RKO (cell line): ENCODE measurements around the gene RAET1G.
"Not testable (repeated sequence)": the region's sequence is repeated elsewhere in the genome, so short reads cannot be mapped to it uniquely, and the experiment has no call there.

Experiments used
- DNase-seq: peaks from one replicate; pipeline ENCODE4 v3.0.0-alpha.2; 2016; ENCODE audit warnings: low spot score

RAET1G gene

DNA sequence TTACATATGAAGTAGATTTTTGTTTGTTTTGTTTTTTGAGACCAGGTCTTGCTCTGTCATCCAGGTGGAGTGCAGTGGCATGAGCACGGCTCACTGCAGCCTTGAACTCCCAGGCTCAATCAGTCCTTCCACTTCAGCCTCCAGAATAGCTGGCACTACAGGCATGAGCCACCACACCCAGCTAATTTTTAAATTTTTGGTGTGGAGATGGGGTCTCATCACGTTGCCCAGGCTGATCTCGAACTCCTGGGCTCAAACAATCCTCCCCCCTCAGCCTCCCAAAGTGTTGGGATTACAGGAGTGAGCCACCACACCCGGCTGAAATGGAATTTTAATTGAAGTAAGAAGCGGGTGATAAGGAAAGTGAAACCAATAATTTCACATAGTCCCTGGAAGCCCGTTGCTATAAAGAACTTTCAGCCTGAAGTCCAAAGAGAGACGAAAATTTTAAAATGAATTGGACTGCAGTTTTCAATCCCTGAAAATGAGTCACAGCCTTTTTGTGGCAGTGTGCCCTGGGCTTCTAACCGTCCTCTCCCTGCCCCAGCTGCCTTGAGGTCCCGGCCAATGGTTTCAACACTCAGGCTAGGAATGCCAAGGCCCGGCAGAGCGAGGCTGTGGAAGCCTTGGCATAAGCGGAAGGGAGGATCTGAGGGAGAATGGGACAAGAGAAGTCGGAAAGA, 25.8 kb downstream of the RAET1G start:
- DNase-seq = peak; percentile 30

DNA sequence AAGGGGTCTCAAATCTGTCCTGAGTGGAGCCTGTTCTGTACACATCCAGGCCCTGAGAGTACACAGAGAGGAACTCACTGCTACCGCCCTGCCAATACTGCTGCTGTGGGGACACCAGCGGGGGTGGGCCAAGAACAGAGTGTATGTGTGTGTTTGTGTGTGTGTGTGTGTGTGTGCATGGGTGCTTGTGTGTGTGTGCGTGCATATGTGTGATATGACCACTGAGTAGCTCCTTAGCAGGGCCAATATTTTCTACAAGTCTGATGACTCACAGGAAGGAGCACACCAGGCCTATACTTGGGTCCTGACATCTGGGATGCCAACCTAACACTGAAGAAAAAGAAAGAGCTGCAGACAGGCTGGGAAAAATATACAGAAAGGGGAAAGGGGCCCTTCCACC, 26.4 kb downstream of the RAET1G start:
- no peak for DNase-seq

DNA sequence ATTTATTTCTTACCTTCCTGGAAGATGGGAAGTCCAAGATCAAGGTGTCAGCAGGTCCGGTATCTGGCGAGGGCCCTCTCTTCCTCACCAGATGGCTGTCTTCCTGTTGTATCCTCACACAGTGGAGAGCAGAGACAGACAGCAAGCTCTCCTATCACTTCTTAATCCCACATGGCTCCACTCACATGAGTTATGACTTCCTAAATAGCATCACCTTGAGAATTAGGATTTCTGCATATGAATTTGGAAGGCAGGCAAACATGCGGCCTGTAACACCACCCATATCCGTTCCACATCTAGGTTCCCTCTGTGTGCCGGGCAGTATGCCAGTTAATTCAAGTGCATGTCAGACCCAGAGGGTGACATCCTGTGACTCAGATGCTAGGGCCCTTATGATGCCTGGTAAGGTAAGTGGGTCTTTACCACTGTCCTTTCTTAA, 27.1 kb downstream of the RAET1G start:
- peak; percentile 46 for DNase-seq

DNA sequence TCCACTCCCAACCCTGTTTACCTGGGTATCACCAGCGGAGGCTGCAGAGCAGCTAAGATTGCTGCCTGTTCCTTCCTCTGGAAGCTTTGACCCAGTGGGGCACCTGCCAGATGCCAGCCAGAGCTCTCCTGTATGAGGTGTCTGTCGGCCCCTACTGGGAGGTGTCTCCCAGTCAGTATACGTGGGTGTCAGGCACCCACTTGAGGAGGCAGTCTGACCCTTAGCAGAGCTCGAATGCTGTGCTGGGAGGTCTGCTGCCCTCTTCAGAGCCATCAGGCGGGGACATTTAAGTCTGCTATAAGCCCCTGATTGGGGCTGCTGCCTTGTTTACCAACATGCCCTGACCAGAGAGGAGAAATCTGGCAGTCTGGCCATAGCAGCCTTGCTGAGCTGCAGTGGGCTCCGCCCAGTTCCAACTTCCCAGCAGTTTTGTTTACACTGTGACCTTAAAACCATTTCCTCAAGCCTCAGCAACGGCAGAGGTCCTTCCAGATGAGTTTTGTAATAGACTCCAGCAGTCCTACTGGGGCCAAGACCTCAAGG, 27.8 kb downstream of the RAET1G start:
- DNase-seq = no peak

GRCh38 chr6:149891864-149892263, 31.1 kb downstream of the RAET1G start:
- not testable (repeated sequence) for DNase-seq

DNA sequence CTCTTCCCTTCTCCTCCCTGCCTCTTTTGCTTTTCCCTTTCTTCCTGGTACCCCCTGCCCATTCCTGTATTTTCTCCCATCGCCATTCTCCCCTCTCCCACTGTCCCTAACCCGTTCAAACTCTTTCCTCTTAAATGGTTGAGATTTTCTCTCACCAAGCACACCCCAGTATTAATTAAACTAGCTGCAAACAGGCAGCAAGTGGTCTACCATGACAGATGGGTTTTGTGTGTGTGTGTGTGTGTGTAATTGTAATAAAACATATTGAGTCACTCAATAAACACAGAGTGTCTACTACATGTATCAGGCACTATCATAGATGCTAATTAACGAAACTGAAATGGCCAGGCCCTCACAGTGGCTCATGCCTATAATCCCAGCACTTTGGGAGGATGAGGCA, 31.7 kb downstream of the RAET1G start:
- no peak for DNase-seq

DNA sequence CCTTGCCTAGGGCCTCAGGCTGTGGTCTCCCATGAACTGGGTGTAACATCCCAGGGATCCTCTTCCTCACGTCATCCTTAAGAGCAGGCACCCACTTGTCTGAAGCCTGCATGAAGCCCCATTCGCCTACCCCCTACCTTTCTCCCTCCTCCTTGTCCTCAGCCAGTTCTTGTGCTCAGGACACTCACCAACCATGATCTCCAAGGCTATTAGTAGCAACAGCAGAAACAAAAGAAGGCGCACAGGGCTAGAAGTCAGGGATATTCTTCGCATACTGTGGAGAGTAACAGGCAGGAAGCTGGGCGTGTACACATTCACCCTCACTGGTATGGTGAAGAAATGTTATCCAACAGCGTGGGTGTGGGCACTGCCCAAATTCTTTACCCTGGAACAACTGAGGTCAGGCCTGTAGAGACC, 32.3 kb downstream of the RAET1G start:
- no peak for DNase-seq

DNA sequence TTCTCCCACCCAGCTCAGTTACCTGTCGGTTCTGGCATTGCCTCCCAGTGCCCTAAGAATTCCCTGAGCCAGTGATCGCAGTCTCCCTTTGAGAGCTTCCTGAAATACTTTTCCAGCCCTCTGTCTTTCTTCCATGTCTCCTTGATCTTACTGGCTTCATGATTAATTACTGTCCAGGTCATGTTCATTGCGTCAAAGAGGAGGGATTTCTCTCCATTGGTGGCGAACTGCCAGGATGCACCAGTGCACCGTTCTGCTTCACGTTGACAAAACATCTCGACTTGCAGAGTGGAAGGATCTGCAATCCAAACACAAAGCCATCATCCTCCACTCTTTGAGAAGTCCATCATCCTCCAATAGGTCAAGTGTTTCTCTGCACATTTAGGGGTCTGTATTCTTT, 33.6 kb downstream of the RAET1G start:
- DNase-seq = no peak

DNA sequence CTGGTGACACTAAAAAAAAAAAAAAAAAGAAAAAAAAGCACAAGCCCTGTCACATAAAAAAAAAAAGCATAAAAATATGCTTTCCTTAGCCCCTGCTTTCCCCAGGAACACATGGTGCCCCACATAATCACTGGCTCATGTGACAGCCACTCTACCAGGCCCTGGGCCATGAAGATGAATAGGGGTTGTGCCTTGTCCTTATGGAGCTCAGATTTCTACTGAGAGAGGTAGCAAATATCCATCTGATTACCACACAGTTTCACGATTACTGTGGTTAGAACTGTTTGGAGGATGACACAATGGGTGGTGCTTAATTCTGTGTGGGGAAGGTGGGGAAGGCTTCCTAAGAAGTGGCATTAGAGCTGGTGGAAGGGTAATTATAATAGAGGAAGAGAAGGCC, 34.3 kb downstream of the RAET1G start:
- DNase-seq = no peak

GRCh38 chr6:149888093-149888492, 34.8 kb downstream of the RAET1G start:
- DNase-seq = no peak

DNA sequence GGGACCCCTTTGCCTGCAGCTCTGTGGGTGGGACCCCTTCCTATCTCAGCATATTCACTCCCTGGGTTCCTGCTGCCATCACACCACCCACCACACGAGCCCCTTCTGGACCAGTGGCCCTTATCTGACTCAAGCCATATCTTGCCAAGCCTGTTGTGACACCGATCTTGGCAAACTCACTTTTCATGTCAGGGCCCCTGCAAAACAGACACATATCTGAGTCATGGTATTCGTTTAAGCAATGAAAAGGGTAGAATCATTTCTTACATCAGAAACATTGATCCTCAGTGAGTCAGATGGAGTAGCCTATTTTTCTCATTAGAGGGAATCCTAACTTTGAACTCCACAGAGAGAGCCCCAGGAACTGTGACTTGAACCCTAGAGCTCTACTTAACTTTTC, 35.6 kb downstream of the RAET1G start:
- DNase-seq = no peak

DNA sequence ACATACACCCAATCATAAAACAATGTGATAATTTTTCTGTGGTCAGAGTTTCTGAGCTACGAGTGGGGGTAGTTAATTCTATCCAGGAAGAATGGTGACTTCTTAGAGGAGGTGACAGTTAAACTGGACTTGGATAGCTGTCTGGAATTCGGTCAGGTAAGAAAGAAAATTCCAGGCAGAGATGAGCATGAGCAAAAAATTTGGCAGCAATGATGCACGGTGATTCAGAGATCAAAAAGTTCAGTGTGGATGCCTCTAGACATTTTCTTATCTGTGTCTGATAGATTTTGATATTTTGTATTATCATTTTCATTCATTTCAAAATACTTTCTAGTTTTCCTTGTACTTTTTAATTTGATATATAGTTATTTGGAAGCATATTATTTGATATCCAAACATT, 37.0 kb downstream of the RAET1G start:
- no peak for DNase-seq

- DNase-seq = no peak
These were observed 38.3 kb downstream of the RAET1G start for GRCh38 chr6:149884617-149885016.

DNA sequence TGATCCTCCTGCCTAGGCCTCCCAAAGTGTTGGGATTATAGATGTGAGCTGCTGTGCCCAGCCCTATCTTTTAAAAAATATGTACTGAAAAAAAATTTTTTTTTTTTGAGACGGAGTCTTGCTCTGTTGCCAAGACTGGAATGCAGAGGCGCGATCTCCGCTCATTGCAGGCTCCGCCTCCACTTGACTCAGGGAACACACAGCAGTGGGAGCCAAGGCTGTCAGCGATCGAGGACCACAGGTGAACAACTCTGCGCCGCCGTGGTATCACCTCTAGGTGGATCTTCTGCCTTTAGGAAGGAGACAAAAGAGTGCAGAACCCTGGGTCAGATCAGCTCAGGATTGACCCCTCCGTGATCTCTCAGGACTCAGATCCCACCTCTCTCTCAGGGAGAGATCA, 38.7 kb downstream of the RAET1G start:
- DNase-seq = no peak

DNA sequence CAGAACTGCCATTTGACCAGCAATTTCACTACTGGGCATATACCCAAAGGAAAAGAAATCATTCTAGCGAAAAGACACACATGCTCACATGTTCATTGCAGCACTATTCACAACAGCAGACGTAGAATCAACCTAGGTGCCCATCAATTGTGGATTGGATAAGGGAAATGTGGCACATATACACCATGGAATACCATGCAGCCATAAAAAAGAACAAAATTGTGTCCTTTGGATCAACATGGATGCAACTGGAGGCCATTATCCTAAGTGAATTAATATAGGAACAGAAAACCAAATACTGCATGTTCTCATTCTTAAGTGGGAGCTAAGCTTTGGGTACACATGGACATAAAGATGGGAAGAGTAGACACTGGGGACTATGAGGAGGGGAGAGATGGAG, 41.1 kb downstream of the RAET1G start:
- no peak for DNase-seq

DNA sequence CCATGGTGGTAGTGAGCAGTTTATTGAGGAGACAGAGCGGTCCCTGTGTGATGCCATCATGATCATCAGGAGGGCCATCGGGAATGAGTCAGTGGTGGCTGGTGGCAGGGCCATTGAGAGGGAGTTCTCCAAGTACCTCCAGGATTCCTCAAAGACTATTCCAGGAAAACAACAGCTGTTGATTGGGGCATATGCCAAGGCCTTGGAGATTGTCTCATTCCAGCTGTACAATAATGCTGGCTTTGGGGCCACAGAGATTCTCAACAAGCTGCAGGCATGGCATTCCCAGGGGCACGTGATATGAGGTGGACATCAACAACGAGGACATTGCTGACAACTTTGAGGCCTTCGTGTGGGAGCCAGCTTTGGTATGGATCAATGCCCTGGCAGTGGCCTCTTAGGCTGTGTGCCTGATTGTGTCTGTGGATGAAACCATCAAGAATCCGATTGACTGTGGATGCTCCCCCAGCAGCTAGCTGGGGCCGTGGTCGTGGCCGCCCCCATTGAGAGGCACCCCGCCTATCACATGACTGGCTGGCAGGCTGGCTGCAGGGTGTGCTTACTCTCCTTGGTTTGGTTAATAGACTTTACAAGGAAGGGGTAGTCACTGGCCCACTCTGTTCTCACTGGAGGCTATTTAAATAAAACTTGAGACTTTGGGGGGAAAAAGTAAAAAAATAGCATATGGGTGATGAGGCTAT, 41.7 kb downstream of the RAET1G start:
- DNase-seq = no peak

DNA sequence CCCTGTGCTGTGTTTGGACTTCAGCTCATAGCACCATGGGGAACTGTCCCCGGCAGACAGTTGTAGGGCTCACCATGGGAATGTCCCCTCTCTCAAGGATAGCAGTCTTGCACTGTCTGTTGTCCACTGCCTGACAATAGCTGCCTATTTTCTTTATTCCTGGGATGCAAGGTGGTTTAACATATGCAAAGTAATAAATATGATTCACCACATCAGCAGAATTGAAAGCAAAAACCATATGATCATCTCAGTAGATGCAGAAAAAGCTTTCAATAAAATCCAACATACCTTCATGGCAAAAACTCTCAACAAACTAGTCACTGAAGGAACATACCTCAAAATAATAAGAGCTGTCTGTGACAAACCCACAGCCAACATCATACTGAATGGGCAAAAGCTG, 45.3 kb downstream of the RAET1G start:
- no peak for DNase-seq

GRCh38 chr6:149876241-149876933, 46.5 kb downstream of the RAET1G start:
- no peak for DNase-seq

- no peak for DNase-seq
These were observed 50.7 kb downstream of the RAET1G start for GRCh38 chr6:149872233-149872632.

GRCh38 chr6:149871182-149871581, 51.7 kb downstream of the RAET1G start:
- DNase-seq = no peak

GRCh38 chr6:149869275-149869892, 53.5 kb downstream of the RAET1G start:
- no peak for DNase-seq

DNA sequence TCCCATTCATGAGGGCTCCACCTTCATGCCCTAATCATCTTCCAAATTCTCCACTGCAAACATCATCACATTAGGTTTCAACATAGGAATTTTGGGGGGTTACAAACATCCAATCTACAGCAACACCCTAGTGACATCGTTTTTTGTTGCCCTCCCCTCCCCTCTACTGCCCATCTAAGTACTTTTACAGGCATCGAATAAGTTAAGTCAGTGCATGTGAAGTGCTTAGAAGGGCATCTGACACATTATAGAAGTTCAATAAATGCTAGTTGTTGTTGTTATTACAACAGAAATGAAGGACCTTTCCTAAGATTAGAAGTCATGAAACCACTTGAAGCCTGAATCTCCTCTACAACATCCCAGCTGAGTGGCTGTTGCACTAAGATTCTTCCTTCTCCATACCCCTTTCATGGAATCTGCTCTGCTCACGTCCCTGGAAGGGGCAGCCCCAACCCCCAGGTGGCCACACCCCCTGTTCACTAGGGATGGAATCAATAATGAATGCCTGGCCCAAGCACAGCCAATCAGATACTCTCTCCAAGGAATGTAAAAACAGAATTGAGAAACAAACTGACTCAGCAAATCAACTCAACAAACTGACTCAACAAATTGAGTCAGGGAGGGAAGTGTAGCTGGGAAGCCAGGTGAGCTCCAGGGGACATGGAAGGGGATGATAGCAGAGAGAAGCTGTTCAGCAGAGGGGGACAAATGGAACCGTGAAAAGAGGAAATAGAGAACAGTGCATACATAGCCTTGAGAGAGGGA, 54.9 kb downstream of the RAET1G start:
- DNase-seq = no peak
